ENCODE results near the gene PCBD1.
"Not testable (repeated sequence)": the region's sequence is repeated elsewhere in the genome, so short reads cannot be mapped to it uniquely, and the experiment has no call there.

The PCBD1 gene

GRCh38 chr10:70880077-70880534 is 8.3 kb downstream of the PCBD1 start:
- TF ChIP-seq CTCF (conservative IDR thresholded peaks at IDR 0.05; ENCODE audit: low read length) = peak; percentile 95
- peak; percentile 76 for DNase-seq (ENCODE audit: low read depth)
- H3K4me3 ChIP-seq (ENCODE audit: low read length) = no peak overlapping the region

GRCh38 chr10:70879207-70879606 is 9.2 kb downstream of the PCBD1 start:
- H3K4me3 ChIP-seq (ENCODE audit: low read length) = no peak overlapping the region
- no peak for TF ChIP-seq CTCF (conservative IDR thresholded peaks at IDR 0.05; ENCODE audit: low read length)
- no peak for DNase-seq (ENCODE audit: low read depth)

- H3K4me3 ChIP-seq (ENCODE audit: low read length) = no peak overlapping the region
- TF ChIP-seq CTCF (conservative IDR thresholded peaks at IDR 0.05; ENCODE audit: low read length) = no peak
- no peak for DNase-seq (ENCODE audit: low read depth)
Measured at GRCh38 chr10:70874061-70874460, 14.3 kb downstream of the PCBD1 start.

- TF ChIP-seq CTCF (conservative IDR thresholded peaks at IDR 0.05; ENCODE audit: low read length) = no peak
- DNase-seq (ENCODE audit: low read depth) = no peak
- H3K4me3 ChIP-seq (ENCODE audit: low read length) = no peak overlapping the region
Measured at GRCh38 chr10:70872291-70872690, 16.1 kb downstream of the PCBD1 start.

DNA sequence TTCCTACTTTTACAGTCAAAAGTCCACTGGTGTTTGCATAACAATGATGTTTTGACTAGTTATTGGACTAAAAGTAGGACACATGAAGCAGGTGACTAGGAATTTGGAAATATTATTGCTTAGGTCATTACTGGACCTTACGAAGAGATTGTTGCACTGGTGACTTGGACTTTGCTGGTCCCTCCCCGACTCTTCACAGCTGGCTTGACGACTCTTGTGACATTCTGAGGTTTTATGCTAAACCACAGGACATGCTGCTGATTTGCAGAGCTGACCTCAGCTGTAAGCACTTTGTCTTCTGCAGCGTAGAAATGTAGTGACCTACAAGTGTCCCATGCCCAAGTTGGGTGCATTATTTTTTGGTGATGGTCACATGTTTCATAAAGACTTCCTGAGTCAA is 21.9 kb downstream of the PCBD1 start:
- DNase-seq (ENCODE audit: low read depth) = peak; percentile 22
- H3K4me3 ChIP-seq (ENCODE audit: low read length) = no peak overlapping the region
- no peak for TF ChIP-seq CTCF (conservative IDR thresholded peaks at IDR 0.05; ENCODE audit: low read length)

GRCh38 chr10:70864935-70865334 is 23.4 kb downstream of the PCBD1 start:
- TF ChIP-seq CTCF (conservative IDR thresholded peaks at IDR 0.05; ENCODE audit: low read length) = no peak
- DNase-seq (ENCODE audit: low read depth) = no peak
- no peak overlapping the region for H3K4me3 ChIP-seq (ENCODE audit: low read length)

GRCh38 chr10:70863470-70864160 is 24.8 kb downstream of the PCBD1 start:
- H3K4me3 ChIP-seq (ENCODE audit: low read length) = no peak overlapping the region
- no peak; the same call in 1 of the 2 replicates for TF ChIP-seq CTCF (conservative IDR thresholded peaks at IDR 0.05; ENCODE audit: low read length)
- DNase-seq (ENCODE audit: low read depth) = no peak

GRCh38 chr10:70861495-70862197 is 26.7 kb downstream of the PCBD1 start:
- not testable (repeated sequence) for DNase-seq (ENCODE audit: low read depth)

More at GRCh38 chr10:70861495-70862197, 26.7 kb downstream of the PCBD1 start:
- not testable (repeated sequence) for H3K4me3 ChIP-seq (ENCODE audit: low read length)

Data from AG10803 (cell line).